HG03025 (cell line): ENCODE data around the gene TAF11L9.
"Not testable (repeated sequence)": the region's sequence is repeated elsewhere in the genome, so short reads cannot be mapped to it uniquely, and the experiment has no call there.

Source experiments
- ATAC-seq: cut with Tn5 transposase; IDR thresholded peaks from one replicate; pipeline ENCODE4 v1.9.1; 2021; ENCODE audit warnings: mild to moderate bottlenecking, moderate library complexity; ENCODE audit not compliant: unreplicated experiment, low FRiP score

Gene TAF11L9

DNA sequence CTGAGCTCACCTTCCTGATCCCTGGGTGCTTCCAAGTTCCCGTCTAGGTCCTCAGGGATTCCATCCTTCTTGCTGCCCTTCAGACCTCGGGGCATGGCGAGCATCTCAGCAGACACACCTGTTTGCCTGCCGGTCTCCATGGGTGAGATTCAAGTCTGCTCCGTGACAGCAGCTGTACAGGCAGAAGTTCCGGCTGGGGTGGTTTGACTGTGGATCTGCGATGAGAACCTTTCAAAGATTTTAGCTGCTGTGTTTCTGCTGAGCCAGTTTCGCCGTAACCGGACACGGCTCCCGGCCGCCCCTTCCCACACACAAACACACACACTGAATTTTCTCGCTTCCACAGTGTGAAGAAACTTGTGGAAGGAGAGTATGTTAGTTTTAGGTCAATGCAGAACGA lies at the start of gene TAF11L9:
TAF11L9 (minus strand) TSS at position 140 of the 400 bp plus-strand sequence.
- ATAC-seq, result not testable (repeated sequence)

DNA sequence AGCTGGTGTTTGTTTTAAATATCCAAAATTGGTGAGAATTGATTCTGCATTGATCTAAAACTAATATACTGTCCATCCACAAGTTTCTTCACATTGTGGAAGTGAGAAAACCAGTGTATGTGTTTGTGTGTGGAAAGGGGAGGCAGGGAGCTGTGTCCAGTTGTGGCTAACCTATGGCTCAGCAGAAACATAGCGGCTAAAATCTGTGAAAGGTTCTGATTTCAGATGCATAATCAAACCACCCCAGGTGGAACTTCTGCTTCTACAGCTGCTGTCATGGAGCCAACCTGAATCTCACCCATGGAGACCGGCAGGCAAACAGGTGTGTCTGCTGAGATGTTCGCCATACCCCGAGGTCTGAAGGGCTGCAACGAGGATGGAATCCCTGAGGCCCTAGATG lies 40.0 kb upstream of the TAF11L9 start, which contains the start of gene TAF11L14:
TAF11L14 (plus strand) TSS at position 301 of the 400 bp plus-strand sequence.
- no peak for ATAC-seq

DNA sequence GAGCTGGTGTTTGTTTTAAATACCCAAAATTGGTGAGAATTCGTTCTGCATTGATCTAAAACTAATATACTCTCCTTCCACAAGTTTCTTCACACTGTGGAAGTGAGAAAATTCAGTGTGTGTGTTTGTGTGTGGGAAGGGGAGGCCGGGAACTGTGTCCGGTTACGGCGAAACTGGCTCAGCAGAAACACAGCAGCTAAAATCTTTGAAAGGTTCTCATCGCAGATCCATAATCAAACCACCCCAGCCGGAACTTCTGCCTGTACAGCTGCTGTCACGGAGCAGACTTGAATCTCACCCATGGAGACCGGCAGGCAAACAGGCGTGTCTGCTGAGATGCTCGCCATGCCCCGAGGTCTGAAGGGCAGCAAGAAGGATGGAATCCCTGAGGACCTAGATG lies 37.6 kb upstream of the TAF11L9 start, which contains the start of gene TAF11L13:
TAF11L13 (plus strand) TSS at position 301 of the 400 bp plus-strand sequence.
- not testable (repeated sequence) for ATAC-seq

DNA sequence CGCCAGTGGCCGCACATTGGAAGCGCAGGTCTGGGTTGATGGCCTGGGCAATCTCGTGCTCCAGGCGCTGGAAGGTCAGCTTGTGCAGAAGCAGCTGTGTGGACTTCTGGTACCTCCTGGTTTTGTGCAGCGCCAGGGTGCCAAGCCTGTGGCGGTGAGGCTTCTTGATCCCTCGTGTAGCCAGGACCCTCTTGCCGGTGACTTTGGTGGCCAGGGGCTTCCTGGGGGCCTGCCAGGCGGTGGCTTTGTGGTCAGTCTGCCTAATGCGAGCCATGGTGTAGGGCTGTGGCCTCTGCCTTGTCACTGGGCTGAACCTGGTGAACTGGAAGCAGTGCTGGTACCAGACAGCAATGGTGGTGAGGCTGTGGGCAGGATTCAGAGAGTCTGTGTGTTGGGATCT lies 31.5 kb upstream of the TAF11L9 start:
- no peak for ATAC-seq

DNA sequence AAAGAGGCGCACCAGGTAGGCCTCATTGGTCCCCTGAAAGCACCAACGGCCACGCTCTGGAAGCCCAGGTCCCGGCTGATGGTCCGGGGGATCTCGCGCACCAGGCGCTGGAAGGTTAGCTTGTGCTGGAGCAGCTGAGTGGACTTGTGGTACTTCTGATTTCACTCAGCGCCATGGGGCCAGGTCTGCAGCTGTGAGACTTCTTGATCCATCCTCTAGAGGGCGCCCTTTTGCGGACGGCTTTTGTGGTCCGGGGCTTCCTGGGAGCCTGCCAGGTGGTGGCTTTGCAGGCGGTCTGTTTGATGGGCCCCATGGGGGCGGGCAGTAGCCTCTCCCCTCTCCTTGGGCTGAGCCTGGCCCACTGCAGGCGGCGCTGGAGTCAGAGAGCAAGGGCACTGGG lies 26.4 kb upstream of the TAF11L9 start:
- ATAC-seq, result no peak

DNA sequence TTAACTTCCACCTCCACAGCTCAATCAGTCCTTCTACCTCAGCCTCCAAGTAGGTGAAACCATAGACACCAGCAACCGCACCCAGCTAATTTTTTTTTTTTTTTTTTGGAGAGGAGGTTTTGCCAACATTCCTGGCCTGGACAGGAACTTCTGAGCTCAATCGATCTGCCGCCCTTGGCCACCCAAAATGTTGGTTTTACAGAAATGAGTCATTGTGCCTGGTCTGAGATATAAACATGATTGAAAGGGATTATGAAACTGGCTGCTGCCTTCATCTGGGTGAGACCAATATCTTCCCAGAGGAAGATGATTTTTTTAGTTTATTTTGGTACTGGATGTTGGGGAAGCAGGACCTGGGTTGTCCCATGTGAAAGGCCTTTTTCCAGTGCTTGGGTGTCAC lies 25.2 kb upstream of the TAF11L9 start:
- no peak for ATAC-seq

DNA sequence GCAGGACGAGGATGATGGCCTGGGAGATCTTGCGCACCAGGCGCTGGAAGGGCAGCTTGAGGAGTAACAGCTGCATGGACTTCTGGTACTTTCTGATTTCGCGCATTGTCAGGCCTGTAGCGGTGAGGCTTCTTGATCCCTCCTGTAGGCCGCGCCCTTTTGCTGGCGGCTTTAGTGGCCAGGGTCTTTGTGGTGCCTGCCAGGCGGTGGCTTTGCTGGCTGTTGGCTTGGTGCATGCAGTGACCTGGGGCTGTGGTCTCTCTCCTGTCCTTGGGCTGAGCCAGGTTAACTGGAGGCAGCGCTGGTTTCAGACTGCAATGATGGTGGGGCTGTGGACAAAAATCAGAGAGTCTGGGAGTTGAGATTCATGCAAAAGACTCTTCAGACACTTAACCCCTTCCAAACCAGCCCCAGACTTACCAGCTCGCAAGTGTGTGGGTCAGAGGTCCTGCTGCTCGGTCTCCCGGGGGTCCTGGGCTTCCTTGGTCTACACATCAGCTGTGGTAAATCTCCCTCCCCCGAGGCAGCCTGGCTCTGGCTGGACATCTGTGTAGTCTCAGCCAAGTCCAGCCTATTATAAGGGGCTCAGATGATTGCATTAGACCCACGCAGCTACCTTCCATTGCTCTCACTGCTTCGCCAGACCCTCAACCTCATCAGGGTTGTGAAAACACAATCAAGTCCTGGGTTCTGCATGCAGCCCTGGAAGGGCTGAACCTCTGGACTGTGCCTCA lies 20.8 kb upstream of the TAF11L9 start:
- ATAC-seq, result no peak

DNA sequence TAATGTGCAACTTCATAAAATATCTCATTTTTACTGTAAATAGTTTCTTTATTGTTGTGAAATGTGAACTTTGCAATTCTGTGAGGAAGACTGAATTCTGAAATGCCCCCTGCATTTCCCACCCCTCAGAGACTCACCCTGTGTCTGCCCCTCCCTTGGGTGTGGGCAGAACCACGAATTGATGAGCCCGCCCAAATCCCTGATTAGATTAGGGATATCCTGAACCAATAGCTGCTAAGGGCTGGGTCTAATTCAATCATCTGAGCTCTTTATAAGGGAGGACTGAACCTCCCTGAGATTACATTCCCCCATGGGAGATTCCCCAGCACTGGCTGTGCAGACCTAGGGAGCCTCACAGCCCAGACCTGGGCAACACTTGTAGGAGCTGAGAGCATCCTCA lies 15.9 kb upstream of the TAF11L9 start, which contains the start of gene TAF11L12:
TAF11L12 (plus strand) TSS at position 301 of the 400 bp plus-strand sequence.
- ATAC-seq, result not testable (repeated sequence)

DNA sequence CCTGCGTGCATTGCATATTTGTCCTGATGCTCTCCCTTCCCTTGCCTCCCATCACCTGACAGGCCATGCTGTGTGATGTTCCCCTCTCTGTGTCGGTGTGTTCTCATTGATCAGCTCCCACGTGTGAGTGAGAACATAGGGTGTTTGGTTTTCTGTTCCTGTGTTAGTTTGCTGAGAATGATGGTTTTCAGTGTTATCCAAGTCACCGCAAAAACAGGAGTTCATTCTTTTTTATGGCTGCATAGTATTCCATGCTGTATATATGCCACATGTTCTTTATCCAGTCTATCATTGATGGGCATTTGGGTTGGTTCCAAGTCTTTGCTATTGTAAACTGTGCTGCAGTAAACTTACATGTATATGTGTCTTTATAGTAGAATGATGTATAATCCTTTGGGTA lies 13.3 kb upstream of the TAF11L9 start:
- ATAC-seq, result not testable (repeated sequence)

DNA sequence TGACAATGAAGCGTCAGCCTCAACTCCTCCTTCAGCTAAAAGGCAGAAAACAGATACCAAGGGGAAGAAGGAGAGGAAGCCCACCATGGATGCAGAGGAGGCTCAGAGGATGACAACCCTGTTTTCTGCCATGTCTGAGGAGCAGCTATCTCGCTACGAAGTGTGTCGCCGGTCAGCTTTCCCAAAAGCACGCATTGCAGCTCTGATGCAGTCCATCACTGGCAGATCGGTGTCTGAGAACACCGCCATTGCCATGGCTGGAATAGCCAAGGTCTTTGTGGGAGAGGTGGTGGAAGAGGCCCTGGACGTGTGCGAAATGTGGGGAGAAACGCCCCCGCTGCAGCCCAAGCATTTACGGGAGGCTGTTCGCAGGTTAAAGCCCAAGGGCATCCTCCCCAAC lies 10.8 kb upstream of the TAF11L9 start:
- no peak for ATAC-seq

DNA sequence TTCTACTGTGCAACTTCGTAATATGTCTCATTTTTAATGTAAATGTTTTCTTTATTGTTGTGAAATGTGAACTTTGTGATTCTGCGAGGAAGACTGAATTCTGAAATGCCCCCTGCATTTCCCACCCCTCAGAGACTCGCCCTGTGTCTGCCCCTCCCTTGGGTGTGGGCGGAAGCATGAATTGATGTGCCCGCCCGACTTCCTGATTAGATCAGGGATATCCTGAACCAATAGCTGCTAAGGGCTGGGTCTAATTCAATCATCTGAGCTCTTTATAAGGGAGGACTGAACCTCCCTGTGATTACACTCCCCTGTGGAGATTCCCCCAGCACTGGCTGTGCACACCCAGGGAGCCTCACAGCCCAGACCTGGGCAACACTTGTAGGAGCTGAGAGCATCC lies 9.7 kb upstream of the TAF11L9 start, which contains the start of gene TAF11L11:
TAF11L11 (plus strand) TSS at position 304 of the 400 bp plus-strand sequence.
- not testable (repeated sequence) for ATAC-seq

DNA sequence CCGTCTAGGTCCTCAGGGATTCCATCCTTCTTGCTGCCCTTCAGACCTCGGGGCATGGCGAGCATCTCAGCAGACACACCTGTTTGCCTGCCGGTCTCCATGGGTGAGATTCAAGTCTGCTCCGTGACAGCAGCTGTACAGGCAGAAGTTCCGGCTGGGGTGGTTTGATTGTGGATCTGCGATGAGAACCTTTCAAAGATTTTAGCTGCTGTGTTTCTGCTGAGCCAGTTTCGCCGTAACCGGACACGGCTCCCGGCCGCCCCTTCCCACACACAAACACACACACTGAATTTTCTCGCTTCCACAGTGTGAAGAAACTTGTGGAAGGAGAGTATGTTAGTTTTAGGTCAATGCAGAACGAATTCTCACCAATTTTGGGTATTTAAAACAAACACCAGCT lies 3.5 kb upstream of the TAF11L9 start, which contains the start of gene TAF11L10:
TAF11L10 (minus strand) TSS at position 101 of the 400 bp plus-strand sequence.
- not testable (repeated sequence) for ATAC-seq

DNA sequence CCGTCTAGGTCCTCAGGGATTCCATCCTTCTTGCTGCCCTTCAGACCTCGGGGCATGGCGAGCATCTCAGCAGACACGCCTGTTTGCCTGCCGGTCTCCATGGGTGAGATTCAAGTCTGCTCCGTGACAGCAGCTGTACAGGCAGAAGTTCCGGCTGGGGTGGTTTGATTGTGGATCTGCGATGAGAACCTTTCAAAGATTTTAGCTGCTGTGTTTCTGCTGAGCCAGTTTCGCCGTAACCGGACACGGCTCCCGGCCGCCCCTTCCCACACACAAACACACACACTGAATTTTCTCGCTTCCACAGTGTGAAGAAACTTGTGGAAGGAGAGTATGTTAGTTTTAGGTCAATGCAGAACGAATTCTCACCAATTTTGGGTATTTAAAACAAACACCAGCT lies 3.3 kb downstream of the TAF11L9 start, which contains the start of gene TAF11L8:
TAF11L8 (minus strand) TSS at position 101 of the 400 bp plus-strand sequence.
- not testable (repeated sequence) for ATAC-seq

DNA sequence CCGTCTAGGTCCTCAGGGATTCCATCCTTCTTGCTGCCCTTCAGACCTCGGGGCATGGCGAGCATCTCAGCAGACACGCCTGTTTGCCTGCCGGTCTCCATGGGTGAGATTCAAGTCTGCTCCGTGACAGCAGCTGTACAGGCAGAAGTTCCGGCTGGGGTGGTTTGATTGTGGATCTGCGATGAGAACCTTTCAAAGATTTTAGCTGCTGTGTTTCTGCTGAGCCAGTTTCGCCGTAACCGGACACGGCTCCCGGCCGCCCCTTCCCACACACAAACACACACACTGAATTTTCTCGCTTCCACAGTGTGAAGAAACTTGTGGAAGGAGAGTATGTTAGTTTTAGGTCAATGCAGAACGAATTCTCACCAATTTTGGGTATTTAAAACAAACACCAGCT lies 8.5 kb downstream of the TAF11L9 start, which contains the start of gene TAF11L7:
TAF11L7 (minus strand) TSS at position 101 of the 400 bp plus-strand sequence.
- ATAC-seq, result not testable (repeated sequence)
